Keratinocyte (primary cell): ENCODE measurements around the gene GADD45GIP1. TPM values are rescaled to one million over a fixed set of nuclear protein-coding genes. Genes with fewer than 3 reads are reported as not detected.
A peak's percentile ranks its signal among the peaks of the same experiment; 100 is the strongest.

Source experiments
- DNase-seq: peaks from one replicate; pipeline ENCODE4 v3.0.0-alpha.2; 2011; ENCODE audit warnings: low read depth, missing footprints, low spot score
- FAIRE-seq: peaks from 2 replicates; lab custom pipeline; 2011; peaks lifted over from hg19 to GRCh38; lab: Jason Lieb, UNC
- H2AFZ ChIP-seq: 2 replicates; pipeline ENCODE4 v1.6.0; 2012; ENCODE audit warnings: low read length, control low read depth, inconsistent platforms; ENCODE audit not compliant: control insufficient read depth
- H3K27ac ChIP-seq: 2 replicates; pipeline ENCODE4 v1.5.1; 2011; ENCODE audit warnings: low read length; ENCODE audit not compliant: control insufficient read depth, insufficient read depth
- H3K27me3 ChIP-seq: 3 replicates; pipeline ENCODE4 v1.6.0; 2011; ENCODE audit warnings: low read length; ENCODE audit not compliant: control insufficient read depth, insufficient read depth; ENCODE audit errors: extremely low read depth
- H3K36me3 ChIP-seq, 2 experiments: 2 replicates in 1 of 2; 3 replicates in 1 of 2; pipeline ENCODE4 v1.5.1; 2011; ENCODE audit warnings: low read length in 2 of 2, mild to moderate bottlenecking in 1 of 2; ENCODE audit not compliant: control insufficient read depth in 2 of 2, insufficient read depth in 2 of 2; ENCODE audit errors: extremely low read depth in 1 of 2
- H3K4me1 ChIP-seq: 3 replicates; pipeline ENCODE4 v1.5.1; 2011; ENCODE audit warnings: low read length; ENCODE audit not compliant: control insufficient read depth, insufficient read depth; ENCODE audit errors: extremely low read depth
- H3K4me2 ChIP-seq: 3 replicates; pipeline ENCODE4 v1.6.0; 2011; ENCODE audit warnings: low read depth, low read length; ENCODE audit not compliant: control insufficient read depth, insufficient read depth; ENCODE audit errors: extremely low read depth
- H3K4me3 ChIP-seq, 3 experiments: fragments of 200-600 bp in 1 of 3; sonication (generic) in 1 of 3; 2 replicates in 2 of 3; 3 replicates in 1 of 3; pipeline ENCODE4 v1.5.1; 2011 to 2016; ENCODE audit warnings: low read length in 3 of 3, mild to moderate bottlenecking in 3 of 3, control low read depth in 2 of 3, inconsistent platforms in 1 of 3, low read depth in 1 of 3, mixed read lengths in 1 of 3, mixed run types in 1 of 3, moderate library complexity in 1 of 3; ENCODE audit not compliant: control insufficient read depth in 2 of 3, insufficient read depth in 2 of 3; ENCODE audit errors: extremely low read depth in 1 of 3
- H3K79me2 ChIP-seq: 2 replicates; pipeline ENCODE4 v1.6.0; 2012; ENCODE audit warnings: low read length; ENCODE audit not compliant: control insufficient read depth, insufficient read depth
- H3K9ac ChIP-seq: 3 replicates; pipeline ENCODE4 v1.6.0; 2011; ENCODE audit warnings: low read length; ENCODE audit not compliant: control insufficient read depth, insufficient read depth; ENCODE audit errors: extremely low read depth
- H3K9me1 ChIP-seq: 3 replicates; pipeline ENCODE4 v1.6.0; 2011; ENCODE audit warnings: low read length; ENCODE audit not compliant: control insufficient read depth, insufficient read depth; ENCODE audit errors: extremely low read depth
- H3K9me3 ChIP-seq: 2 replicates; pipeline ENCODE4 v1.5.1; 2012; ENCODE audit warnings: low read depth, low read length; ENCODE audit not compliant: control insufficient read depth
- H4K20me1 ChIP-seq: 3 replicates; pipeline ENCODE4 v1.6.0; 2011; ENCODE audit warnings: low read length; ENCODE audit not compliant: control insufficient read depth, insufficient read depth; ENCODE audit errors: extremely low read depth
- CTCF ChIP-seq, 3 experiments: IDR thresholded peaks in 1 of 3; conservative IDR thresholded peaks in 1 of 3; optimal IDR thresholded peaks in 1 of 3; 2 replicates in 2 of 3; 3 replicates in 1 of 3; pipeline versions ENCODE3 to v1.5.1; 2011; ENCODE audit warnings: low read length in 3 of 3, mild to moderate bottlenecking in 3 of 3, moderate library complexity in 2 of 3, control low read depth in 1 of 3, inconsistent platforms in 1 of 3; ENCODE audit not compliant: insufficient read depth in 2 of 3; ENCODE audit errors: extremely low read depth in 1 of 3
- EZH2 ChIP-seq: IDR thresholded peaks from one replicate; pipeline ENCODE4 v1.6.1; 2012; ENCODE audit warnings: inconsistent platforms, mild to moderate bottlenecking, low read length, moderate library complexity
- dilution Hi-C: fragments of 300-500 bp; cut with MboI; formaldehyde crosslinking; loops from one replicate; pipeline ENCODE4 v1.7.0; 2020; ENCODE audit warnings: low sequenced_read_pairs; ENCODE audit not compliant: extremely low pct_ligation_motif_present
- polyA plus RNA-seq, 5 experiments: library from polyadenylated mRNA; depleted of rRNA in 3 of 5; stranded (reverse) in 3 of 5; stranded (forward) in 1 of 5; unstranded in 1 of 5; fragments of >200 nt; gene quantifications; 1 replicate in 1 of 5; 2 replicates in 3 of 5; 3 replicates in 1 of 5; pipeline versions ENCODE4 v1.2.1 to v1.2.3, GENCODE V29; 2011 to 2012; ENCODE audit warnings: missing spikeins in 2 of 5, low read depth in 1 of 5, low replicate concordance in 1 of 5

GADD45GIP1 gene
- polyA plus RNA-seq, 1 donor (not counting 4 experiments of a cell fraction or from before 2014, with no cell fraction given) = 35.5 TPM

DNA sequence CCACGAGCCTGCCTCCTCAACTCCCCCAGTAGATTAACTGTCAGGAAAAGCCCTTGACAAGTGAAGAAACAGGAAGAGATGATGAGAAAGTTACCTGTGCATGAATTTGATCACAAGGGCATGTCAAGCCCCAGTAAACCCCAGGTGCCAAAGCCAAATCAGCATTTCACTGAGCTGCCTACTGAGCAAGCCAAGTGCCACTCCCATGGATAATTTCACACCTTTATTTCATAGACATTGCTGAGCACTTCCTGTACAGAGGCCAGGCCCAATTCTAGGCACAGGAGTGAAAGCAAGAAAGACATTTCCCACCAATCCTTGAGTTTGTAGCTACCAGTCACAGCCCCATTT, 2.4 kb downstream of the GADD45GIP1 start:
- H3K9me1 ChIP-seq = peaks cover 2% of the 10 kb centered on the region
- peak overlapping the region; percentile 1 for H3K9ac ChIP-seq
- peak overlapping the region; percentile 35 for H3K27ac ChIP-seq
- peak overlapping the region; percentile 74 for H3K4me2 ChIP-seq
- no peak overlapping the region for H2AFZ ChIP-seq
- H3K27me3 ChIP-seq = no peaks in the 10 kb centered on the region
- no peak overlapping the region for H3K4me3 ChIP-seq
- H3K36me3 ChIP-seq = peaks cover 23 to 29% of the 10 kb centered on the region in 2 experiments
- dilution Hi-C loops = no loop called here
- peaks cover 40% of the 10 kb centered on the region for H3K79me2 ChIP-seq
- H3K4me1 ChIP-seq = peaks cover 26% of the 10 kb centered on the region
- no peaks in the 10 kb centered on the region for H4K20me1 ChIP-seq
- no peaks in the 10 kb centered on the region for H3K9me3 ChIP-seq
- DNase-seq (no peak), FAIRE-seq (peak; percentile 86)
- TF ChIP-seq CTCF (optimal IDR thresholded peaks at IDR 0.05 in 1 of 3, IDR thresholded peaks at IDR 0.05 in 1 of 3, conservative IDR thresholded peaks at IDR 0.05 in 1 of 3; ENCODE audit: extremely low read depth in 1 of 3, insufficient read depth in 2 of 3, low read length in 3 of 3) (no peak), EZH2 (no peak)

DNA sequence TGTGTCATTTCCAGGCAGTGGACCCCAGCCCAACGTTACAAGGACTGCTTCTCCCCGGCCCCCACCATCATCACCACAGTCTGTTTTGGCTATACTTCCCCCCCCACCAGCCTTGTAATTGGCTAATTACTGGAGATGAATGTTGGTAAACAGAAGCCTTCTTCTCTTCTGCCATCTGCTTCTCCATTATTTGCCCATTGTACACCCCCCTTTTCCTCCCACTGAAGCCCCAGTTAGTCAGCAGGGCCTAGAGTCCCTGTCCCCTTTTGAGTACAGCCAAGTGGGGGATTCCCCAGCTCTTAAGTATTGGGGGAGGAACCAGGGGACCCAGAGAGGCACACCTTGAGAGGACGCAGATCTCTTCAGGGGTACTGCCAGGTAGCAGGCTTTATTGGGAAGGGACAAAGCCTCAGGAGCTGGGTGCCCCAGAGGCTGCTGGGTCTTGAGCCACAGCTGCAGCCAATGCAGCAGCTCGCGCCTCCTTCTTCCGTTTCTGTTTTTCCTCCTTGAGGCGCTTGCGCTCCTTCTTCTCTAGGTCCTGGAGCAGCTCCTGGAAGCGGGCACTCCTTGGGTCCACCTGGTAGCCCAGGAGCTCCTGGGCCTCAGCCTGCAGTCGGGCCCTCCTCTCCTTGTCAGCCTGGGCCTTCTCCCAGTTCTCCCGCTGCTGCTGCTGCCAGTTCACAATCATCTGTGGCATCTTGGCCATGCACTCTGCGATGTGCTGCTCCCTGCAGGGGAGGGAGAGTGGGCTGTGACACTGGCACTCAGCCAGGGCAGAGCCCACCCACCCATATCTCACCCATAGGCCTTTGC, 3.0 kb downstream of the GADD45GIP1 start:
- H2AFZ ChIP-seq = no peak overlapping the region
- H3K4me1 ChIP-seq = peaks cover 26% of the 10 kb centered on the region
- H3K27me3 ChIP-seq = no peaks in the 10 kb centered on the region
- H3K27ac ChIP-seq = peak overlapping the region; percentile 35
- H4K20me1 ChIP-seq = no peaks in the 10 kb centered on the region
- H3K9me3 ChIP-seq = no peaks in the 10 kb centered on the region
- dilution Hi-C loops = no loop called here
- H3K4me3 ChIP-seq = no peak overlapping the region
- TF ChIP-seq CTCF (optimal IDR thresholded peaks at IDR 0.05 in 1 of 3, IDR thresholded peaks at IDR 0.05 in 1 of 3, conservative IDR thresholded peaks at IDR 0.05 in 1 of 3; ENCODE audit: extremely low read depth in 1 of 3, insufficient read depth in 2 of 3, low read length in 3 of 3) = no peak
- no peak for TF ChIP-seq EZH2
- DNase-seq (no peak), FAIRE-seq (no peak)
- peaks cover 2% of the 10 kb centered on the region for H3K9me1 ChIP-seq
- H3K79me2 ChIP-seq = peaks cover 44% of the 10 kb centered on the region
- peaks cover 29 to 35% of the 10 kb centered on the region in 2 experiments for H3K36me3 ChIP-seq
- peak overlapping the region; percentile 1 for H3K9ac ChIP-seq
- peak overlapping the region; percentile 74 for H3K4me2 ChIP-seq
